ENCODE data around the gene MGARP. TPM values are rescaled to one million over a fixed set of nuclear protein-coding genes. Genes with fewer than 3 reads are reported as not detected.

Gene MGARP
- total and polyA plus RNA-seq, 2 experiments from 2014 or later: 2.1 to 2.9 TPM

- 87 to 91% methylated on average over 1 of the region's 1 CpG for WGBS, 2 experiments (ENCODE audit: low coverage in 1 of 2, low lambda C conversion rate in 2 of 2, missing lambda C conversion rate in 2 of 2)
- Histone ChIP-seq H3K27ac (no peak overlapping the region), H3K9me2 (ENCODE audit: insufficient read depth) (no peaks in the 10 kb centered on the region), H3K79me2 (ENCODE audit: insufficient read depth) (peaks cover 100% of the 10 kb centered on the region), H3K4me3 (no peak overlapping the region), H2AFZ (no peak overlapping the region), H4K20me1 (ENCODE audit: insufficient read depth) (peaks cover 7% of the 10 kb centered on the region; the same call in 1 of the 2 replicates), H3K4me1 (ENCODE audit: insufficient read depth) (peaks cover 4% of the 10 kb centered on the region; the same call in 1 of the 2 replicates), H3K9me3 (ENCODE audit: low read depth) (no peaks in the 10 kb centered on the region), H3F3A (ENCODE audit: insufficient read depth) (no peaks in the 10 kb centered on the region), H3K27me3 (replicated peaks; ENCODE audit: insufficient read depth) (no peaks in the 10 kb centered on the region), H3K9ac (no peak overlapping the region), H3K4me2 (ENCODE audit: unreplicated experiment) (no peak overlapping the region), H3K36me3 (ENCODE audit: low read depth) (no peaks in the 10 kb centered on the region)
- in situ Hi-C loops (cut with MboI): no loop called here
- DNase-seq: no peak
- TF ChIP-seq EZH2 (IDR thresholded peaks at IDR 0.05; ENCODE audit: insufficient read depth, poor library complexity, severe bottlenecking) (no peak), EZH2phosphoT487 (IDR thresholded peaks at IDR 0.05; ENCODE audit: insufficient read depth, low read depth) (no peak)
Observed at GRCh38 chr4:139319571-139319970, 39.5 kb upstream of the MGARP start.

- H3K79me2 ChIP-seq (ENCODE audit: insufficient read depth): peaks cover 100% of the 10 kb centered on the region
- H3K4me2 ChIP-seq (ENCODE audit: unreplicated experiment): no peak overlapping the region
- DNase-seq: no peak
- H3K27me3 ChIP-seq (replicated peaks; ENCODE audit: insufficient read depth): no peaks in the 10 kb centered on the region
- H2AFZ ChIP-seq: no peak overlapping the region
- H3K4me3 ChIP-seq: no peak overlapping the region
- TF ChIP-seq EZH2phosphoT487 (IDR thresholded peaks at IDR 0.05; ENCODE audit: insufficient read depth, low read depth): no peak
- TF ChIP-seq EZH2 (IDR thresholded peaks at IDR 0.05; ENCODE audit: insufficient read depth, poor library complexity, severe bottlenecking): no peak
- 0 out of 2 replicates have a peak, but pooled peaks cover 4% of the 10 kb centered on the region for H3K4me1 ChIP-seq (ENCODE audit: insufficient read depth)
- in situ Hi-C loops (cut with MboI): no loop called here
- H3K27ac ChIP-seq: no peak overlapping the region
- H4K20me1 ChIP-seq (ENCODE audit: insufficient read depth): peaks cover 7% of the 10 kb centered on the region; the same call in 1 of the 2 replicates
- no peak overlapping the region for H3K9ac ChIP-seq
- no peaks in the 10 kb centered on the region for H3K36me3 ChIP-seq (ENCODE audit: low read depth)
- H3K9me2 ChIP-seq (ENCODE audit: insufficient read depth): no peaks in the 10 kb centered on the region
- H3K9me3 ChIP-seq (ENCODE audit: low read depth): no peaks in the 10 kb centered on the region
- peaks cover 2% of the 10 kb centered on the region; the same call in 1 of the 2 replicates for H3F3A ChIP-seq (ENCODE audit: insufficient read depth)
Observed at GRCh38 chr4:139317635-139318034, 37.6 kb upstream of the MGARP start.

- Histone ChIP-seq H3K79me2 (ENCODE audit: insufficient read depth) (peaks cover 100% of the 10 kb centered on the region), H3K9me3 (ENCODE audit: low read depth) (no peaks in the 10 kb centered on the region), H3K4me1 (ENCODE audit: insufficient read depth) (peaks cover 12% of the 10 kb centered on the region), H2AFZ (no peak overlapping the region), H3K27me3 (replicated peaks; ENCODE audit: insufficient read depth) (no peaks in the 10 kb centered on the region), H3K9me2 (ENCODE audit: insufficient read depth) (no peaks in the 10 kb centered on the region), H3K4me3 (no peak overlapping the region), H3K4me2 (ENCODE audit: unreplicated experiment) (no peak overlapping the region), H3K36me3 (ENCODE audit: low read depth) (no peaks in the 10 kb centered on the region), H3K9ac (no peak overlapping the region), H3K27ac (no peak overlapping the region), H3F3A (ENCODE audit: insufficient read depth) (peaks cover 7% of the 10 kb centered on the region; the same call in 1 of the 2 replicates), H4K20me1 (ENCODE audit: insufficient read depth) (peaks cover 7% of the 10 kb centered on the region; the same call in 1 of the 2 replicates)
- TF ChIP-seq EZH2phosphoT487 (IDR thresholded peaks at IDR 0.05; ENCODE audit: insufficient read depth, low read depth) (no peak), EZH2 (IDR thresholded peaks at IDR 0.05; ENCODE audit: insufficient read depth, poor library complexity, severe bottlenecking) (no peak)
- no peak for DNase-seq
- in situ Hi-C loops (cut with MboI): no loop called here
- WGBS, 2 experiments (ENCODE audit: low coverage in 1 of 2, low lambda C conversion rate in 2 of 2, missing lambda C conversion rate in 2 of 2): 98 to 100% methylated on average over 2 of the region's 2 CpGs
Observed at GRCh38 chr4:139316733-139317132, 36.7 kb upstream of the MGARP start.

- no peaks in the 10 kb centered on the region for H3K9me3 ChIP-seq (ENCODE audit: low read depth)
- H3K4me1 ChIP-seq (ENCODE audit: insufficient read depth): peaks cover 12% of the 10 kb centered on the region
- 94 to 97% methylated on average over 13 of the region's 13 CpGs for WGBS, 2 experiments (ENCODE audit: low coverage in 1 of 2, low lambda C conversion rate in 2 of 2, missing lambda C conversion rate in 2 of 2)
- no peak overlapping the region; the same call in 1 of the 2 replicates for H3K4me3 ChIP-seq
- peaks cover 7% of the 10 kb centered on the region; the same call in 1 of the 2 replicates for H3F3A ChIP-seq (ENCODE audit: insufficient read depth)
- H3K36me3 ChIP-seq (ENCODE audit: low read depth): no peaks in the 10 kb centered on the region
- no peaks in the 10 kb centered on the region for H3K27me3 ChIP-seq (replicated peaks; ENCODE audit: insufficient read depth)
- TF ChIP-seq EZH2 (IDR thresholded peaks at IDR 0.05; ENCODE audit: insufficient read depth, poor library complexity, severe bottlenecking) (no peak), EZH2phosphoT487 (IDR thresholded peaks at IDR 0.05; ENCODE audit: insufficient read depth, low read depth) (no peak)
- no peak overlapping the region for H3K9ac ChIP-seq
- H3K4me2 ChIP-seq (ENCODE audit: unreplicated experiment): no peak overlapping the region
- no peak overlapping the region for H2AFZ ChIP-seq
- H3K79me2 ChIP-seq (ENCODE audit: insufficient read depth): peaks cover 100% of the 10 kb centered on the region
- in situ Hi-C loops (cut with MboI): no loop called here
- DNase-seq: no peak
- H3K9me2 ChIP-seq (ENCODE audit: insufficient read depth): no peaks in the 10 kb centered on the region
- H4K20me1 ChIP-seq (ENCODE audit: insufficient read depth): peaks cover 13% of the 10 kb centered on the region; the same call in 1 of the 2 replicates
- no peak overlapping the region for H3K27ac ChIP-seq
Observed at GRCh38 chr4:139315221-139315675, 35.2 kb upstream of the MGARP start.

Measured in GM23248 (cell line).